WTC11 (cell line): ENCODE measurements around the gene PVALEF. TPM values are rescaled to one million over a fixed set of nuclear protein-coding genes. Genes with fewer than 3 reads are reported as not detected.

Source experiments
- ATAC-seq: fragments of 200-7000 bp; cut with Tn5 transposase; 2 replicates; pipeline ENCODE4 v1.10.0; 2021; ENCODE audit warnings: mild to moderate bottlenecking, moderate library complexity
- Bru-seq: library from RNA; stranded (reverse); fragments of 400-500 nt; gene quantifications from one replicate; lab custom pipeline; 2021; lab: Mats Ljungman, UMichigan
- CTCF ChIA-PET: fragments of 300-600 bp; sonication (Branson Sonifier 250); formaldehyde crosslinking; loops from one replicate; lab custom pipeline; 2021; ENCODE audit warnings: antibody characterized with exemption; lab: Charles Lee
- POLR2A ChIA-PET: fragments of 350-600 bp; sonication (Branson Sonifier 250); formaldehyde crosslinking; loops from one replicate; lab custom pipeline; 2021; ENCODE audit warnings: antibody characterized with exemption; lab: Charles Lee
- DNase-seq: peaks from one replicate; pipeline ENCODE4 v3.0.0; 2021; ENCODE audit warnings: low spot score
- H3K27ac Mint-ChIP-seq: 2 replicates; pipeline ENCODE4 v1.8.0; 2021; ENCODE audit warnings: mixed read lengths
- H3K27me3 Mint-ChIP-seq: 2 replicates; pipeline ENCODE4 v1.8.0; 2021; ENCODE audit warnings: low read depth, mild to moderate bottlenecking, moderate library complexity, mixed read lengths
- H3K36me3 Mint-ChIP-seq: 2 replicates; pipeline ENCODE4 v1.8.0; 2021; ENCODE audit warnings: mixed read lengths
- H3K4me1 Mint-ChIP-seq: 2 replicates; pipeline ENCODE4 v1.8.0; 2022; ENCODE audit warnings: mixed read lengths
- H3K4me3 Mint-ChIP-seq: 2 replicates; pipeline ENCODE4 v1.8.0; 2021; ENCODE audit warnings: mild to moderate bottlenecking, moderate library complexity, mixed read lengths
- H3K9me3 Mint-ChIP-seq: 2 replicates; pipeline ENCODE4 v1.8.0; 2021; ENCODE audit warnings: mixed read lengths
- AR ChIP-seq: fragments of 250-450 bp; sonication (Bioruptor Pico); IDR thresholded peaks from 2 replicates; pipeline ENCODE4 v1.9.0; 2021; ENCODE audit warnings: mild to moderate bottlenecking
- ARID4B ChIP-seq: sonication (generic); formaldehyde crosslinking; IDR thresholded peaks from 2 replicates; pipeline ENCODE4 v1.8.0; 2023; ENCODE audit warnings: missing genetic modification reagents, mild to moderate bottlenecking, borderline replicate concordance
- CBFB ChIP-seq: sonication (generic); formaldehyde crosslinking; IDR thresholded peaks from 2 replicates; pipeline ENCODE4 v1.8.1; 2022; ENCODE audit warnings: mild to moderate bottlenecking, low read depth, missing genetic modification reagents
- E2F5 ChIP-seq: sonication (generic); formaldehyde crosslinking; IDR thresholded peaks from 2 replicates; pipeline ENCODE4 v1.8.1; 2022; ENCODE audit warnings: mild to moderate bottlenecking, moderate library complexity, missing genetic modification reagents
- EMX1 ChIP-seq: fragments of 250-450 bp; sonication (Bioruptor Pico); IDR thresholded peaks from 2 replicates; pipeline ENCODE4 v1.8.0; 2021; ENCODE audit warnings: mild to moderate bottlenecking
- FOXJ3 ChIP-seq: sonication (generic); formaldehyde crosslinking; IDR thresholded peaks from 2 replicates; pipeline ENCODE4 v1.9.0; 2021; ENCODE audit warnings: missing genetic modification reagents, mild to moderate bottlenecking, borderline replicate concordance
- FOXK1 ChIP-seq: sonication (generic); formaldehyde crosslinking; IDR thresholded peaks from 2 replicates; pipeline ENCODE4 v1.8.0; 2022; ENCODE audit warnings: mild to moderate bottlenecking, moderate library complexity, missing genetic modification reagents
- GABPB1 ChIP-seq: sonication (generic); formaldehyde crosslinking; IDR thresholded peaks from 2 replicates; pipeline ENCODE4 v1.8.1; 2023; ENCODE audit warnings: mild to moderate bottlenecking, missing genetic modification reagents
- GTF2I ChIP-seq: fragments of 250-450 bp; sonication (Bioruptor Pico); conservative IDR thresholded peaks from 2 replicates; pipeline ENCODE4 v1.4.0; 2021; ENCODE audit warnings: mild to moderate bottlenecking
- HMGA2 ChIP-seq: fragments of 250-450 bp; sonication (Bioruptor Pico); IDR thresholded peaks from 2 replicates; pipeline ENCODE4 v1.4.0; 2021; ENCODE audit warnings: mild to moderate bottlenecking, moderate library complexity
- HMGXB4 ChIP-seq: sonication (generic); formaldehyde crosslinking; IDR thresholded peaks from 2 replicates; pipeline ENCODE4 v1.8.1; 2023; ENCODE audit warnings: mild to moderate bottlenecking, moderate library complexity, missing genetic modification reagents
- KAT7 ChIP-seq: sonication (generic); formaldehyde crosslinking; IDR thresholded peaks from 2 replicates; pipeline ENCODE4 v1.8.1; 2023; ENCODE audit warnings: missing genetic modification reagents, mild to moderate bottlenecking, borderline replicate concordance
- MYBL2 ChIP-seq: sonication (generic); formaldehyde crosslinking; IDR thresholded peaks from 2 replicates; pipeline ENCODE4 v1.8.1; 2023; ENCODE audit warnings: mild to moderate bottlenecking, moderate library complexity, missing genetic modification reagents
- NFATC4 ChIP-seq: fragments of 250-450 bp; sonication (Bioruptor Pico); IDR thresholded peaks from 2 replicates; pipeline ENCODE4 v1.9.0; 2021; ENCODE audit warnings: mild to moderate bottlenecking
- NFE2L1 ChIP-seq: sonication (generic); formaldehyde crosslinking; IDR thresholded peaks from 2 replicates; pipeline ENCODE4 v1.8.1; 2023; ENCODE audit warnings: missing genetic modification reagents
- NR3C1 ChIP-seq: sonication (generic); formaldehyde crosslinking; conservative IDR thresholded peaks from 2 replicates; pipeline ENCODE4 v1.8.1; 2023; ENCODE audit warnings: low read depth, mild to moderate bottlenecking, missing genetic modification reagents
- SMAD3 ChIP-seq: sonication (generic); formaldehyde crosslinking; IDR thresholded peaks from 2 replicates; pipeline ENCODE4 v1.8.0; 2022; ENCODE audit warnings: missing genetic modification reagents, mild to moderate bottlenecking, borderline replicate concordance
- SOX15 ChIP-seq: fragments of 250-450 bp; sonication (Bioruptor Pico); IDR thresholded peaks from 2 replicates; pipeline ENCODE4 v1.9.0; 2021; ENCODE audit warnings: mild to moderate bottlenecking
- TEAD1 ChIP-seq: sonication (generic); formaldehyde crosslinking; IDR thresholded peaks from 2 replicates; pipeline ENCODE4 v1.8.0; 2022; ENCODE audit warnings: mild to moderate bottlenecking, missing genetic modification reagents
- USF2 ChIP-seq: sonication (generic); formaldehyde crosslinking; IDR thresholded peaks from 2 replicates; pipeline ENCODE4 v1.8.1; 2023; ENCODE audit warnings: mild to moderate bottlenecking, missing genetic modification reagents, moderate library complexity
- ZNF138 ChIP-seq: sonication (generic); formaldehyde crosslinking; conservative IDR thresholded peaks from 2 replicates; pipeline ENCODE4 v1.8.1; 2022; ENCODE audit warnings: mild to moderate bottlenecking, moderate library complexity, missing genetic modification reagents
- ZNF219 ChIP-seq: sonication (generic); formaldehyde crosslinking; IDR thresholded peaks from 2 replicates; pipeline ENCODE4 v1.8.0; 2023; ENCODE audit warnings: missing genetic modification reagents, mild to moderate bottlenecking, borderline replicate concordance
- ZNF317 ChIP-seq: sonication (generic); formaldehyde crosslinking; IDR thresholded peaks from 2 replicates; pipeline ENCODE4 v1.8.1; 2023; ENCODE audit warnings: low read depth, mild to moderate bottlenecking, moderate library complexity, missing genetic modification reagents, borderline replicate concordance
- ZNF423 ChIP-seq: fragments of 250-450 bp; sonication (Bioruptor Pico); IDR thresholded peaks from 2 replicates; pipeline ENCODE4 v2.1.2; 2022; ENCODE audit warnings: mild to moderate bottlenecking, moderate library complexity
- ZNF425 ChIP-seq: fragments of 250-450 bp; sonication (Bioruptor Pico); conservative IDR thresholded peaks from 2 replicates; pipeline ENCODE4 v1.9.0; 2021; ENCODE audit warnings: mild to moderate bottlenecking
- long read RNA-seq, 3 experiments: library from RNA in 1 of 3; library from capped mRNA in 1 of 3; library from polyadenylated mRNA in 1 of 3; unstranded in 2 of 3; stranded (forward) in 1 of 3; transcript quantifications; one replicate each; pipeline ENCODE4 v2.0.0, GENCODE V29; 2021
- total RNA-seq: library from RNA; stranded (reverse); gene quantifications from 3 replicates; pipeline ENCODE4 v1.2.3, GENCODE V29; 2021

PVALEF gene
- not detected in 3 replicates for total RNA-seq
- Bru-seq, nascent RNA = percentile 17 among the genes with signal in this experiment
- long read RNA-seq, experiment 1 = 0 reads
- long read RNA-seq, experiment 2 = 0 reads
- long read RNA-seq, experiment 3 = 0 reads

- no peaks in the 10 kb centered on the region for H3K36me3 Mint-ChIP-seq
- no peaks in the 10 kb centered on the region for H3K4me1 Mint-ChIP-seq
- POLR2A ChIA-PET = no interaction called here
- peak within 1 kb of the TSS; percentile 54 for H3K4me3 Mint-ChIP-seq
- peaks cover 9% of the 10 kb centered on the region for H3K27me3 Mint-ChIP-seq
- peak; percentile 53 for DNase-seq
- H3K9me3 Mint-ChIP-seq = no peaks in the 10 kb centered on the region
- H3K27ac Mint-ChIP-seq = no peak within 1 kb of the TSS
- peak; percentile 49 for ATAC-seq
- CTCF ChIA-PET = interaction anchor here (0.9 to 1.1 kb wide), 3 partner anchors 35 to 275 kb away, joined by 3 to 4 read pairs (median 3); no protein-coding TSS in a partner anchor
- no peak for TF ChIP-seq EMX1 (CRISPR knock-in tag)
- TF ChIP-seq SOX15 (CRISPR knock-in tag) = no peak
- no peak for TF ChIP-seq ZNF219 (CRISPR knock-in tag)
- no peak for TF ChIP-seq FOXJ3
- TF ChIP-seq USF2 (CRISPR knock-in tag) = no peak
- no peak for TF ChIP-seq ARID4B (CRISPR knock-in tag)
- TF ChIP-seq CBFB (CRISPR knock-in tag) = no peak
- TF ChIP-seq NFE2L1 (CRISPR knock-in tag) = 0 out of 2 replicates have a peak, but pooled peaks have one; percentile 13
- TF ChIP-seq NR3C1 (CRISPR knock-in tag) = no peak
- no peak for TF ChIP-seq TEAD1 (CRISPR knock-in tag)
- no peak for TF ChIP-seq ZNF317 (CRISPR knock-in tag)
- no peak for TF ChIP-seq ZNF138 (CRISPR knock-in tag)
- TF ChIP-seq E2F5 (CRISPR knock-in tag) = no peak
- no peak for TF ChIP-seq HMGA2
- TF ChIP-seq ZNF423 (CRISPR knock-in tag) = no peak
- TF ChIP-seq MYBL2 (CRISPR knock-in tag) = no peak
- TF ChIP-seq GABPB1 (CRISPR knock-in tag) = peak; percentile 17; the same call in 1 of the 2 replicates
- TF ChIP-seq ZNF425 (CRISPR knock-in tag) = no peak
- TF ChIP-seq SMAD3 (CRISPR knock-in tag) = no peak
- TF ChIP-seq AR (CRISPR knock-in tag) = no peak
- no peak for TF ChIP-seq NFATC4
- TF ChIP-seq FOXK1 (CRISPR knock-in tag) = no peak
- TF ChIP-seq KAT7 = no peak
- peak; percentile 41; the same call in 1 of the 2 replicates for TF ChIP-seq HMGXB4
- no peak for TF ChIP-seq GTF2I (CRISPR knock-in tag)
Observed at GRCh38 chr17:81165246-81166032, at the start of gene PVALEF. Gene PVALEF (plus strand): TSS chr17:81165507. CDS start chr17:81181227, 15,720 bp downstream.
